SK-N-SH (cell line): ENCODE data around the gene ATXN7L2. TPM values are rescaled to one million over a fixed set of nuclear protein-coding genes. Genes with fewer than 3 reads are reported as not detected.

Source experiments
- CTCF ChIA-PET: fragments of 300-600, 350-600 bp; formaldehyde crosslinking; extraction: SDS; loops from one replicate; lab custom pipeline; 2021; lab: Yijun Ruan, JAX
- POLR2A ChIA-PET: fragments of 350-600 bp; sonication (Branson Sonifier 250); formaldehyde crosslinking; extraction: SDS; loops from one replicate; lab custom pipeline; 2020; ENCODE audit warnings: antibody characterized with exemption, inconsistent platforms; lab: Yijun Ruan, JAX
- DNase-seq: peaks from one replicate; pipeline ENCODE4 v3.0.0; 2012
- H2AFZ ChIP-seq: fragments of 200-600 bp; sonication (generic); 2 replicates; pipeline ENCODE4 v1.8.1; 2016; ENCODE audit warnings: antibody characterized with exemption, mild to moderate bottlenecking, low read depth
- H3F3A ChIP-seq: fragments of 200-600 bp; sonication (generic); replicated peaks from 2 replicates; pipeline ENCODE3; 2016; ENCODE audit warnings: antibody characterized with exemption, mild to moderate bottlenecking; ENCODE audit not compliant: insufficient read depth
- H3K27ac ChIP-seq, 2 experiments: fragments of 200-500 bp in 1 of 2; fragments of 200-600 bp in 1 of 2; sonication (Bioruptor generic) in 1 of 2; sonication (generic), shearing (Covaris generic) in 1 of 2; 2 replicates each; pipeline versions ENCODE4 v1.5.1 to v1.6.1; 2014 to 2016; ENCODE audit warnings: low read depth in 2 of 2, inconsistent platforms in 1 of 2, low read length in 1 of 2, mild to moderate bottlenecking in 1 of 2, mixed read lengths in 1 of 2
- H3K27me3 ChIP-seq: fragments of 200-600 bp; sonication (generic), shearing (Covaris generic); 2 replicates; pipeline ENCODE4 v1.6.1; 2016; ENCODE audit warnings: mixed run types; ENCODE audit not compliant: insufficient read depth
- H3K36me3 ChIP-seq, 2 experiments: fragments of 200-500 bp in 1 of 2; fragments of 200-600 bp in 1 of 2; sonication (Bioruptor generic) in 1 of 2; sonication (generic) in 1 of 2; replicated peaks in 1 of 2; 2 replicates each; pipeline versions ENCODE3 to v1.5.1; 2014 to 2016; ENCODE audit warnings: low read length in 1 of 2, mild to moderate bottlenecking in 1 of 2; ENCODE audit not compliant: insufficient read depth in 2 of 2, control insufficient read depth in 1 of 2
- H3K4me1 ChIP-seq, 2 experiments: fragments of 200-500 bp in 1 of 2; fragments of 200-600 bp in 1 of 2; sonication (Bioruptor generic) in 1 of 2; sonication (generic), shearing (Covaris generic) in 1 of 2; 2 replicates each; pipeline versions ENCODE4 v1.5.1 to v1.6.1; 2014 to 2016; ENCODE audit warnings: low read depth in 1 of 2, low read length in 1 of 2, mixed run types in 1 of 2; ENCODE audit not compliant: insufficient read depth in 2 of 2, control insufficient read depth in 1 of 2
- H3K4me2 ChIP-seq: fragments of 200-600 bp; sonication (generic), shearing (Covaris generic); 2 replicates; pipeline ENCODE4 v1.6.1; 2017; ENCODE audit warnings: mixed run types
- H3K4me3 ChIP-seq, 2 experiments: fragments of 200-500 bp in 1 of 2; fragments of 200-600 bp in 1 of 2; sonication (Bioruptor generic) in 1 of 2; sonication (generic), shearing (Covaris generic) in 1 of 2; 2 replicates each; pipeline versions ENCODE4 v1.5.1 to v1.8.1; 2014 to 2016; ENCODE audit warnings: low read depth in 2 of 2, inconsistent platforms in 1 of 2, low read length in 1 of 2, mild to moderate bottlenecking in 1 of 2, mixed read lengths in 1 of 2, moderate library complexity in 1 of 2
- H3K79me2 ChIP-seq: fragments of 200-600 bp; sonication (generic); 2 replicates; pipeline ENCODE4 v1.8.1; 2017; ENCODE audit warnings: mild to moderate bottlenecking; ENCODE audit not compliant: insufficient read depth
- H3K9ac ChIP-seq: fragments of 200-600 bp; sonication (generic); 2 replicates; pipeline ENCODE4 v1.6.1; 2017; ENCODE audit warnings: mixed run types
- H3K9me2 ChIP-seq: fragments of 200-600 bp; sonication (generic); 2 replicates; pipeline ENCODE4 v1.6.1; 2017; ENCODE audit warnings: mixed run types
- H3K9me3 ChIP-seq: fragments of 200-600 bp; sonication (generic); 2 replicates; pipeline ENCODE4 v1.6.1; 2017; ENCODE audit warnings: mixed run types, mild to moderate bottlenecking, moderate library complexity
- H4K20me1 ChIP-seq: fragments of 200-600 bp; sonication (generic); 2 replicates; pipeline ENCODE4 v1.6.1; 2017; ENCODE audit warnings: mild to moderate bottlenecking, mixed run types; ENCODE audit not compliant: insufficient read depth
- CTCF ChIP-seq: fragments of 200-600 bp; sonication (generic); IDR thresholded peaks from 2 replicates; pipeline ENCODE4 v1.6.1; 2017; ENCODE audit warnings: antibody characterized with exemption, mild to moderate bottlenecking, moderate library complexity
- ELF1 ChIP-seq: IDR thresholded peaks from 2 replicates; pipeline ENCODE4 v1.4.0; 2012
- EP300 ChIP-seq, 2 experiments: IDR thresholded peaks; 2 replicates each; pipeline versions ENCODE4 v1.4.0 to v1.6.1; 2012; ENCODE audit warnings: borderline replicate concordance in 1 of 2, low read depth in 1 of 2, low read length in 1 of 2
- EZH2phosphoT487 ChIP-seq: fragments of 200-600 bp; sonication (generic); IDR thresholded peaks from 2 replicates; pipeline ENCODE4 v1.6.1; 2017; ENCODE audit warnings: low read depth, mixed run types, mild to moderate bottlenecking, antibody characterized with exemption, moderate library complexity, borderline replicate concordance
- FOXJ3 ChIP-seq: sonication (generic); formaldehyde crosslinking; IDR thresholded peaks from 2 replicates; pipeline ENCODE4 v1.5.1; 2020; ENCODE audit warnings: mild to moderate bottlenecking, missing genetic modification reagents
- FOXM1 ChIP-seq: IDR thresholded peaks from 2 replicates; pipeline ENCODE4 v1.4.0; 2012; ENCODE audit warnings: low read depth, mild to moderate bottlenecking
- GATA2 ChIP-seq: sonication (generic); formaldehyde crosslinking; IDR thresholded peaks from 2 replicates; pipeline ENCODE4 v1.5.0; 2020; ENCODE audit warnings: mild to moderate bottlenecking, missing genetic modification reagents
- JUND ChIP-seq: IDR thresholded peaks from 2 replicates; pipeline ENCODE4 v1.4.0; 2012
- MAX ChIP-seq: IDR thresholded peaks from 2 replicates; pipeline ENCODE4 v1.4.0; 2012; ENCODE audit warnings: low read depth
- MEF2A ChIP-seq: IDR thresholded peaks from 2 replicates; pipeline ENCODE4 v1.4.0; 2012; ENCODE audit warnings: low read depth, borderline replicate concordance
- NFIC ChIP-seq: IDR thresholded peaks from 2 replicates; pipeline ENCODE4 v1.4.0; 2012; ENCODE audit warnings: borderline replicate concordance
- PBX3 ChIP-seq: IDR thresholded peaks from 2 replicates; pipeline ENCODE4; 2012
- RAD21 ChIP-seq: IDR thresholded peaks from 2 replicates; pipeline ENCODE4 v1.6.1; 2012; ENCODE audit warnings: mild to moderate bottlenecking, low read length
- RCOR1 ChIP-seq: fragments of 150-350 bp; IDR thresholded peaks from 2 replicates; pipeline ENCODE4 v1.6.1; 2017; ENCODE audit warnings: antibody characterized with exemption, low read length
- REST ChIP-seq: IDR thresholded peaks from 2 replicates; pipeline ENCODE4 v1.6.1; 2012; ENCODE audit warnings: mild to moderate bottlenecking, low read depth, low read length, moderate library complexity
- RFX5 ChIP-seq: IDR thresholded peaks from 2 replicates; pipeline ENCODE4 v1.6.1; 2012; ENCODE audit warnings: mild to moderate bottlenecking, improper control_type of control experiment, low read length
- SMC3 ChIP-seq: IDR thresholded peaks from 2 replicates; pipeline ENCODE4 v1.6.1; 2012; ENCODE audit warnings: low read depth, low read length, improper control_type of control experiment
- TAF1 ChIP-seq: IDR thresholded peaks from 2 replicates; pipeline ENCODE4 v1.6.1; 2012; ENCODE audit warnings: low read depth, mild to moderate bottlenecking, low read length, moderate library complexity, borderline replicate concordance
- TCF12 ChIP-seq: IDR thresholded peaks from 2 replicates; pipeline ENCODE4 v1.4.0; 2012
- USF2 ChIP-seq: fragments of 150-350 bp; IDR thresholded peaks from 2 replicates; pipeline ENCODE4 v1.6.1; 2017; ENCODE audit warnings: antibody characterized with exemption, low read length, low read depth, borderline replicate concordance
- WGBS: methylation state at CpG from one replicate; pipeline ENCODE4 v1.1.6; 2017; ENCODE audit warnings: low lambda C conversion rate; 5-methylcytosine and 5-hydroxymethylcytosine counted together
- polyA plus RNA-seq, 3 experiments: library from polyadenylated mRNA; depleted of rRNA; stranded (reverse); fragments of >200 nt; gene quantifications; 2 replicates each; pipeline ENCODE4 v1.2.3, GENCODE V29; 2012

The ATXN7L2 gene
- polyA plus RNA-seq, 1 of the 3 experiments (the other 2 are of a cell fraction) = 4.0 TPM

- Histone ChIP-seq H3K9ac (no peak overlapping the region), H3K4me2 (no peak overlapping the region), H4K20me1 (no peaks in the 10 kb centered on the region), H3K27ac (peak overlapping the region in 1 of 2 experiments; percentile 62; a peak in 1 of 4 replicates)
- TF ChIP-seq USF2 (no peak), TAF1 (no peak), EP300 (IDR thresholded peaks at IDR 0.05; ENCODE audit: borderline replicate concordance in 1 of 2, low read depth in 1 of 2, low read length in 1 of 2) (no peak), RFX5 (no peak), SMC3 (no peak), GATA2 (CRISPR knock-in tag) (no peak), FOXJ3 (CRISPR knock-in tag) (no peak), MAX (no peak), RAD21 (no peak), RCOR1 (no peak), JUND (no peak), NFIC (no peak), REST (no peak), ELF1 (no peak), FOXM1 (no peak), EZH2phosphoT487 (no peak), TCF12 (no peak), PBX3 (no peak), MEF2A (no peak), CTCF (no peak)
- TF ChIP-seq, all 33 proteins: peak for 0
- WGBS = 81% methylated on average over 4 of the region's 5 CpGs
- Histone ChIP-seq H3K79me2 (no peaks in the 10 kb centered on the region), H3K9me3 (no peaks in the 10 kb centered on the region), H3F3A (no peaks in the 10 kb centered on the region), H3K4me3 (no peak overlapping the region), H2AFZ (no peak overlapping the region), H3K9me2 (no peaks in the 10 kb centered on the region), H3K36me3 (no peaks in the 10 kb centered on the region), H3K4me1 (peaks cover 0 to 40% of the 10 kb centered on the region in 2 experiments; a peak in 1 of 4 replicates), H3K27me3 (no peaks in the 10 kb centered on the region)
- DNase-seq = no peak
- ChIA-PET CTCF (interaction anchor here (1.1 to 26.3 kb wide), 6 partner anchors 8 to 448 kb away, joined by 3 to 1710 read pairs (median 58); partner anchors contain the start of genes AHCYL1, AMIGO1, ATXN7L2 and CYB561D1), POLR2A (interaction anchor here (1.2 kb wide), 1 partner anchor 13 kb away, joined by 4 read pairs; the partner anchor contains the start of gene GNAI3)
Observed at GRCh38 chr1:109535971-109536491, 52.3 kb downstream of the ATXN7L2 start.
